Thyroid gland (tissue), 4 donors: ENCODE results near the gene UGT2B15.
"Not testable (repeated sequence)": the region's sequence is repeated elsewhere in the genome, so short reads cannot be mapped to it uniquely, and the experiment has no call there.

ENCODE experiments used
- CTCF ChIP-seq, 6 experiments: fragments of 200-600 bp in 3 of 6; fragments of 450-650 bp in 3 of 6; sonication (generic) in 3 of 6; IDR thresholded peaks; one replicate each; pipeline ENCODE4 v1.5.1; 2016 to 2019; ENCODE audit warnings: antibody characterized with exemption in 6 of 6, mild to moderate bottlenecking in 2 of 6, inconsistent platforms in 1 of 6, moderate library complexity in 1 of 6
- POLR2A ChIP-seq, 2 donors: fragments of 450-650 bp; IDR thresholded peaks; one replicate each; pipeline ENCODE4 v1.6.1; 2017; ENCODE audit warnings: antibody characterized with exemption in 2 of 2, mild to moderate bottlenecking in 2 of 2, moderate library complexity in 1 of 2

GRCh38 chr4:68656445-68656973 is 13.9 kb downstream of the UGT2B15 start:
- TF ChIP-seq POLR2A, CTCF (IDR thresholded peaks at IDR 0.05): not testable (repeated sequence)
